H1 (cell line): Measurements from ENCODE around the gene EBF3. TPM values are rescaled to one million over a fixed set of nuclear protein-coding genes. Genes with fewer than 3 reads are reported as not detected.

Experiments used
- CTCF ChIA-PET: fragments of 300-600 bp; sonication (Branson Sonifier 250); formaldehyde crosslinking; loops from one replicate; lab custom pipeline; 2021; ENCODE audit not compliant: partially characterized antibody; lab: Charles Lee
- POLR2A ChIA-PET: fragments of 300-600 bp; sonication (Branson Sonifier 250); formaldehyde crosslinking; loops from one replicate; lab custom pipeline; 2021; ENCODE audit warnings: inconsistent platforms; ENCODE audit not compliant: partially characterized antibody; lab: Charles Lee
- DNase-seq, 2 experiments: peaks; one replicate each; pipeline versions ENCODE4 v3.0.0 to v3.0.0-alpha.2; 2010 to 2022; ENCODE audit warnings: low spot score in 2 of 2, low read depth in 1 of 2, mixed read lengths in 1 of 2
- FAIRE-seq: peaks from 2 replicates; lab custom pipeline; 2011; peaks lifted over from hg19 to GRCh38; lab: Jason Lieb, UNC
- H2AFZ ChIP-seq: 2 replicates; pipeline ENCODE4 v1.8.1; 2012; ENCODE audit warnings: low read length, inconsistent platforms
- H2AK5ac ChIP-seq: 2 replicates; pipeline ENCODE4 v1.6.1; 2013; ENCODE audit warnings: low read depth, low read length
- H2BK120ac ChIP-seq: replicated peaks from 2 replicates; pipeline ENCODE3; 2013; ENCODE audit warnings: low read depth, low read length, inconsistent platforms
- H2BK12ac ChIP-seq: 2 replicates; pipeline ENCODE4 v1.6.1; 2013; ENCODE audit warnings: low read depth, low read length
- H2BK15ac ChIP-seq: 2 replicates; pipeline ENCODE4 v1.6.1; 2013; ENCODE audit warnings: low read length
- H2BK20ac ChIP-seq: 2 replicates; pipeline ENCODE4 v1.6.1; 2013; ENCODE audit warnings: low read length
- H2BK5ac ChIP-seq: 2 replicates; pipeline ENCODE4 v1.6.1; 2013; ENCODE audit warnings: low read depth, low read length
- H3K14ac ChIP-seq: 2 replicates; pipeline ENCODE4 v1.6.1; 2013; ENCODE audit warnings: inconsistent platforms; ENCODE audit not compliant: insufficient read length
- H3K18ac ChIP-seq: 2 replicates; pipeline ENCODE4 v1.6.1; 2013; ENCODE audit warnings: low read length; ENCODE audit errors: extremely low read depth
- H3K23ac ChIP-seq: 2 replicates; pipeline ENCODE4 v1.6.1; 2013; ENCODE audit warnings: inconsistent platforms; ENCODE audit not compliant: insufficient read length
- H3K23me2 ChIP-seq: 2 replicates; pipeline ENCODE4 v1.6.1; 2013; ENCODE audit warnings: low read depth, low read length
- H3K27ac ChIP-seq: 2 replicates; pipeline ENCODE4 v1.6.1; 2011; ENCODE audit warnings: low read depth, low read length, inconsistent platforms
- H3K27me3 ChIP-seq, 4 experiments: replicated peaks in 1 of 4; 1 replicate in 1 of 4; 2 replicates in 3 of 4; pipeline versions ENCODE4 v1.6.1 to v1.8.1; 2011 to 2013; ENCODE audit warnings: low read length in 3 of 4, mild to moderate bottlenecking in 3 of 4, inconsistent platforms in 2 of 4, mixed read lengths in 2 of 4, moderate library complexity in 1 of 4; ENCODE audit not compliant: control insufficient read depth in 3 of 4, insufficient read depth in 3 of 4; ENCODE audit errors: extremely low read depth in 1 of 4
- H3K36me3 ChIP-seq, 4 experiments: 2 replicates each; pipeline versions ENCODE4 v1.6.1 to v1.8.1; 2011 to 2013; ENCODE audit warnings: mild to moderate bottlenecking in 4 of 4, low read length in 3 of 4, moderate library complexity in 2 of 4, control low read depth in 1 of 4, inconsistent platforms in 1 of 4; ENCODE audit not compliant: insufficient read depth in 4 of 4, control insufficient read depth in 2 of 4
- H3K4ac ChIP-seq: replicated peaks from 2 replicates; pipeline ENCODE3; 2013; ENCODE audit warnings: low read length, low read depth, mixed read lengths, inconsistent platforms; ENCODE audit not compliant: insufficient read length
- H3K4me1 ChIP-seq, 4 experiments: replicated peaks in 1 of 4; 1 replicate in 1 of 4; 2 replicates in 3 of 4; pipeline versions ENCODE4 v1.6.1 to v1.8.1; 2011 to 2013; ENCODE audit warnings: low read length in 3 of 4, inconsistent platforms in 2 of 4, mixed read lengths in 1 of 4; ENCODE audit not compliant: insufficient read depth in 4 of 4, control insufficient read depth in 3 of 4
- H3K4me2 ChIP-seq, 2 experiments: 2 replicates each; pipeline versions ENCODE4 v1.6.1 to v1.8.1; 2011 to 2013; ENCODE audit warnings: low read depth in 2 of 2, low read length in 2 of 2, control low read depth in 1 of 2, inconsistent platforms in 1 of 2, mild to moderate bottlenecking in 1 of 2; ENCODE audit not compliant: insufficient read depth in 1 of 2
- H3K4me3 ChIP-seq, 4 experiments: fragments of 200-600, 300-600 bp in 1 of 4; sonication (generic), shearing (Covaris generic), sonication (Bioruptor Twin) in 1 of 4; 2 replicates each; pipeline versions ENCODE4 v1.5.1 to v1.8.1; 2011 to 2016; ENCODE audit warnings: low read length in 4 of 4, low read depth in 3 of 4, control low read depth in 2 of 4, inconsistent platforms in 2 of 4, mild to moderate bottlenecking in 2 of 4, mixed read lengths in 1 of 4, moderate library complexity in 1 of 4; ENCODE audit not compliant: insufficient read depth in 2 of 4; ENCODE audit errors: extremely low read depth in 1 of 4
- H3K56ac ChIP-seq: replicated peaks from 2 replicates; pipeline ENCODE3; 2013; ENCODE audit warnings: low read depth, mild to moderate bottlenecking, mixed read lengths, low read length, inconsistent platforms; ENCODE audit not compliant: insufficient read length
- H3K79me1 ChIP-seq: 2 replicates; pipeline ENCODE4 v1.6.1; 2013; ENCODE audit warnings: low read depth, low read length, control low read depth
- H3K79me2 ChIP-seq, 2 experiments: 2 replicates each; pipeline versions ENCODE4 v1.6.1 to v1.8.1; 2012 to 2013; ENCODE audit warnings: low read length in 2 of 2, mild to moderate bottlenecking in 2 of 2, inconsistent platforms in 1 of 2; ENCODE audit not compliant: insufficient read depth in 2 of 2, control insufficient read depth in 1 of 2
- H3K9ac ChIP-seq, 4 experiments: replicated peaks in 1 of 4; 1 replicate in 1 of 4; 2 replicates in 3 of 4; pipeline versions ENCODE4 v1.6.1 to v1.8.1; 2011 to 2013; ENCODE audit warnings: low read depth in 3 of 4, low read length in 3 of 4, control low read depth in 2 of 4, mild to moderate bottlenecking in 2 of 4, moderate library complexity in 2 of 4, inconsistent platforms in 1 of 4; ENCODE audit errors: extremely low read depth in 1 of 4
- H3K9me3 ChIP-seq, 2 experiments: 2 replicates each; pipeline versions ENCODE4 v1.6.1 to v1.8.1; 2012 to 2013; ENCODE audit warnings: mild to moderate bottlenecking in 2 of 2, moderate library complexity in 2 of 2, control low read depth in 1 of 2, inconsistent platforms in 1 of 2, low read depth in 1 of 2, low read length in 1 of 2, mixed read lengths in 1 of 2; ENCODE audit not compliant: insufficient read depth in 2 of 2
- H4K20me1 ChIP-seq, 2 experiments: replicated peaks in 1 of 2; 2 replicates each; pipeline versions ENCODE3 to v1.8.1; 2011 to 2013; ENCODE audit warnings: inconsistent platforms in 2 of 2, low read length in 2 of 2, mild to moderate bottlenecking in 1 of 2; ENCODE audit not compliant: insufficient read depth in 2 of 2, control insufficient read depth in 1 of 2
- H4K5ac ChIP-seq: 2 replicates; pipeline ENCODE4 v1.6.1; 2013; ENCODE audit warnings: low read length, low read depth, mixed read lengths, inconsistent platforms; ENCODE audit not compliant: insufficient read length
- H4K8ac ChIP-seq: 2 replicates; pipeline ENCODE4 v1.8.0; 2013; ENCODE audit warnings: mild to moderate bottlenecking, moderate library complexity, low read length, inconsistent platforms; ENCODE audit not compliant: insufficient read depth; ENCODE audit errors: extremely low read depth
- H4K91ac ChIP-seq: replicated peaks from 2 replicates; pipeline ENCODE3; 2013; ENCODE audit warnings: low read length, mixed read lengths, inconsistent platforms; ENCODE audit not compliant: insufficient read length
- ATF2 ChIP-seq: IDR thresholded peaks from 2 replicates; pipeline ENCODE4 v1.6.1; 2012; ENCODE audit warnings: low read length, inconsistent platforms
- ATF3 ChIP-seq: IDR thresholded peaks from 2 replicates; pipeline ENCODE4 v1.6.1; 2011; ENCODE audit warnings: low read depth, mild to moderate bottlenecking, low read length; ENCODE audit not compliant: insufficient read depth
- CBX5 ChIP-seq: fragments of 300-800, 300-1000 bp; sonication (generic); IDR thresholded peaks from 2 replicates; pipeline ENCODE4 v1.7.1; 2016; ENCODE audit warnings: antibody characterized with exemption, low read length, low read depth
- CREB1 ChIP-seq: IDR thresholded peaks from 2 replicates; pipeline ENCODE4 v1.6.1; 2012; ENCODE audit warnings: inconsistent platforms
- E2F6 ChIP-seq: IDR thresholded peaks from 2 replicates; pipeline ENCODE4 v1.6.1; 2012; ENCODE audit warnings: inconsistent platforms
- EGR1 ChIP-seq: IDR thresholded peaks from 2 replicates; pipeline ENCODE4 v1.6.1; 2011; ENCODE audit warnings: low read depth, low read length, borderline replicate concordance
- KDM1A ChIP-seq: fragments of 200-600, 300-600 bp; sonication (generic); IDR thresholded peaks from 2 replicates; pipeline ENCODE4 v1.7.1; 2016; ENCODE audit warnings: mild to moderate bottlenecking, low read length, borderline replicate concordance
- SP4 ChIP-seq: IDR thresholded peaks from 2 replicates; pipeline ENCODE4 v1.6.1; 2012; ENCODE audit warnings: low read length, inconsistent platforms
- SRF ChIP-seq: IDR thresholded peaks from 2 replicates; pipeline ENCODE4 v1.6.1; 2011; ENCODE audit warnings: mild to moderate bottlenecking, low read depth, low read length, moderate library complexity
- SUZ12 ChIP-seq: fragments of 200-600 bp; sonication (generic); IDR thresholded peaks from 2 replicates; pipeline ENCODE4 v1.6.1; 2012; ENCODE audit warnings: mild to moderate bottlenecking, inconsistent platforms, low read length, moderate library complexity, mixed read lengths
- TAF7 ChIP-seq: optimal IDR thresholded peaks from 2 replicates; pipeline ENCODE3; 2011; ENCODE audit warnings: low read depth, mild to moderate bottlenecking, inconsistent platforms, low read length, moderate library complexity, borderline replicate concordance
- WGBS, 2 experiments: shearing (Covaris generic) in 1 of 2; methylation state at CpG; one replicate each; pipeline versions ENCODE4 v1.1.6 to v1.1.7; 2013 to 2015; ENCODE audit warnings: low lambda C conversion rate in 2 of 2, mixed read lengths in 2 of 2, inconsistent platforms in 1 of 2, low coverage in 1 of 2, missing lambda C conversion rate in 1 of 2; ENCODE audit not compliant: insufficient replicate concordance in 2 of 2, insufficient coverage in 1 of 2, insufficient read length in 1 of 2; ENCODE audit errors: extremely low coverage in 1 of 2, missing lambda C conversion rate in 1 of 2; 5-methylcytosine and 5-hydroxymethylcytosine counted together
- polyA plus RNA-seq, 7 experiments: library from polyadenylated mRNA; depleted of rRNA in 3 of 7; stranded (reverse) in 5 of 7; unstranded in 2 of 7; fragments of >200 nt in 5 of 7; fragments of 200-250 nt in 2 of 7; gene quantifications; 1 replicate in 5 of 7; 2 replicates in 1 of 7; 4 replicates in 1 of 7; pipeline versions ENCODE4 v1.2.1 to v1.2.3, GENCODE V29; 2011 to 2013; ENCODE audit warnings: missing spikeins in 2 of 7, mixed read lengths in 2 of 7
- total RNA-seq: library from RNA; stranded (reverse); fragmentation: NEBNext Ultra II Directional; extraction: Animal tissue kit (Norgen Biotek cat#: 25700); gene quantifications from 2 replicates; pipeline ENCODE4 v1.2.1, GENCODE V29; 2021

Gene EBF3
- total and polyA plus RNA-seq, 2 of the 8 experiments (the other 6 are each of a cell fraction or from before 2014, with no cell fraction given): 0.08 to 0.26 TPM

- Histone ChIP-seq H2AFZ (no peak overlapping the region), H3K4ac (no peak overlapping the region), H2BK12ac (no peak overlapping the region), H4K91ac (no peak overlapping the region), H3K27ac (no peak overlapping the region), H2BK15ac (no peak overlapping the region), H3K79me1 (no peaks in the 10 kb centered on the region), H3K4me3 (no peak overlapping the region), H3K23me2 (no peaks in the 10 kb centered on the region), H3K14ac (no peak overlapping the region), H2AK5ac (no peak overlapping the region), H3K27me3 (no peaks in the 10 kb centered on the region), H3K56ac (no peak overlapping the region), H3K18ac (no peak overlapping the region), H4K5ac (no peak overlapping the region), H2BK20ac (no peak overlapping the region), H4K20me1 (no peaks in the 10 kb centered on the region), H3K4me2 (no peak overlapping the region), H3K9me3 (no peaks in the 10 kb centered on the region), H3K23ac (no peak overlapping the region), H2BK5ac (no peak overlapping the region), H3K9ac (no peak overlapping the region), H4K8ac (peak overlapping the region; percentile 9; the same call in 1 of the 2 replicates), H3K4me1 (peaks cover 0 to 2% (median 0%) of the 10 kb centered on the region in 4 experiments; a peak in 2 of 7 replicates), H3K79me2 (no peaks in the 10 kb centered on the region), H2BK120ac (no peak overlapping the region), H3K36me3 (no peaks in the 10 kb centered on the region)
- DNase-seq (no peak), FAIRE-seq (no peak)
- 90% methylated on average over 12 of the region's 12 CpGs; no CpG with 5 or more reads in 1 of the 2 experiments for WGBS, 2 experiments
- POLR2A ChIA-PET: no interaction called here
- CTCF ChIA-PET: interaction anchor here (0.8 to 1.2 kb wide), 4 partner anchors 9 to 99 kb away, joined by 3 to 4 read pairs (median 4); no protein-coding TSS in a partner anchor
- TF ChIP-seq ATF2 (no peak), CREB1 (no peak), EGR1 (no peak), TAF7 (no peak), KDM1A (no peak), SRF (no peak), CBX5 (no peak), SP4 (no peak), ATF3 (no peak), SUZ12 (no peak), E2F6 (no peak)
Observed at GRCh38 chr10:129844216-129844766, 119.8 kb downstream of the EBF3 start.
